Sigmoid colon (tissue), 4 donors: ENCODE measurements around the gene TBX4.

Experiments
- CTCF ChIP-seq, 4 experiments: fragments of 450-650 bp in 3 of 4; fragments of 200-600 bp in 1 of 4; IDR thresholded peaks; one replicate each; pipeline ENCODE4 v1.5.1; 2016 to 2019; ENCODE audit warnings: antibody characterized with exemption in 4 of 4, mild to moderate bottlenecking in 3 of 4, moderate library complexity in 2 of 4
- EP300 ChIP-seq, 4 donors: sonication (generic); formaldehyde crosslinking; IDR thresholded peaks; one replicate each; pipeline ENCODE4 v1.6.1; 2017; ENCODE audit warnings: antibody characterized with exemption in 4 of 4
- POLR2A ChIP-seq, 2 donors: fragments of 450-650 bp; IDR thresholded peaks; one replicate each; pipeline ENCODE4 v1.6.1; 2016; ENCODE audit warnings: antibody characterized with exemption in 2 of 2, mild to moderate bottlenecking in 2 of 2, moderate library complexity in 2 of 2
- POLR2AphosphoS5 ChIP-seq, 4 donors: sonication (generic); formaldehyde crosslinking; IDR thresholded peaks; one replicate each; pipeline ENCODE4 v1.6.1; 2017; ENCODE audit warnings: antibody characterized with exemption in 4 of 4

GRCh38 chr17:61534414-61534813, 82.2 kb downstream of the TBX4 start:
- TF ChIP-seq POLR2A (IDR thresholded peaks at IDR 0.05) (no peak), POLR2AphosphoS5 (IDR thresholded peaks at IDR 0.05) (no peak), CTCF (IDR thresholded peaks at IDR 0.05) (no peak), EP300 (IDR thresholded peaks at IDR 0.05) (no peak)
